ENCODE data around the gene SPECC1. TPM values are rescaled to one million over a fixed set of nuclear protein-coding genes. Genes with fewer than 3 reads are reported as not detected.

The SPECC1 gene
- total and polyA plus RNA-seq, 10 of the 15 experiments (the other 5 are each of a cell fraction or from before 2014, with no cell fraction given) = 6.4 to 40.6 (median 23.9) TPM

- SMC1A ChIA-PET (ENCODE audit: uncharacterized antibody, unreplicated experiment) = no interaction called here
- no peak for TF ChIP-seq PAX8 (IDR thresholded peaks at IDR 0.05)
- no peak for TF ChIP-seq FOXM1 (IDR thresholded peaks at IDR 0.05; ENCODE audit: low read depth, low read length)
- TF ChIP-seq CUX1 (IDR thresholded peaks at IDR 0.05; ENCODE audit: insufficient replicate concordance, low read depth, low read length) = no peak
- TF ChIP-seq MYB (IDR thresholded peaks at IDR 0.05; ENCODE audit: borderline replicate concordance, low read depth, low read length) = no peak
- TF ChIP-seq ZNF687 (IDR thresholded peaks at IDR 0.05) = no peak
- TF ChIP-seq YY1 (IDR thresholded peaks at IDR 0.05; ENCODE audit: low read depth, low read length) = no peak
- no peak for TF ChIP-seq SP1 (IDR thresholded peaks at IDR 0.05; ENCODE audit: low read depth, low read length)
- TF ChIP-seq CBX3 (IDR thresholded peaks at IDR 0.05; ENCODE audit: borderline replicate concordance, low read depth) = no peak
- TF ChIP-seq RAD21 (IDR thresholded peaks at IDR 0.05; ENCODE audit: insufficient read depth, low read depth, low read length) = no peak
- no peak for TF ChIP-seq IKZF1 (conservative IDR thresholded peaks at IDR 0.05)
- TF ChIP-seq ZBTB40 (IDR thresholded peaks at IDR 0.05; ENCODE audit: borderline replicate concordance) = no peak
- no peak for TF ChIP-seq HDAC6 (IDR thresholded peaks at IDR 0.05; ENCODE audit: unreplicated experiment)
These were observed 201.5 kb downstream of the SPECC1 start for GRCh38 chr17:20210614-20211013.

More at GRCh38 chr17:20210614-20211013, 201.5 kb downstream of the SPECC1 start:
- Histone ChIP-seq H2AFZ (ENCODE audit: control insufficient read depth, low read depth, low read length) (no peak overlapping the region), H3K27ac (ENCODE audit: control insufficient read depth, insufficient read depth) (no peak overlapping the region), H3K4me2 (ENCODE audit: control insufficient read depth, insufficient read depth) (no peak overlapping the region), H3K9ac (ENCODE audit: control insufficient read depth, insufficient read depth, low read length) (no peak overlapping the region), H3K4me1 (ENCODE audit: control insufficient read depth, insufficient read depth, low read length) (no peaks in the 10 kb centered on the region), H3K79me2 (ENCODE audit: control insufficient read depth, insufficient read depth, low read length) (no peaks in the 10 kb centered on the region), H3K4me3 (no peak overlapping the region), H3K36me3 (ENCODE audit: control insufficient read depth in 2 of 2, insufficient read depth in 2 of 2, low read length in 1 of 2) (no peaks in the 10 kb centered on the region), H4K20me1 (ENCODE audit: control insufficient read depth, insufficient read depth) (no peaks in the 10 kb centered on the region), H3K9me3 (replicated peaks; ENCODE audit: control insufficient read depth, insufficient read depth, low read length) (no peaks in the 10 kb centered on the region), H3K27me3 (replicated peaks in 1 of 2; ENCODE audit: control insufficient read depth in 2 of 2, insufficient read depth in 2 of 2, low read length in 1 of 2) (no peaks in the 10 kb centered on the region)
- in situ Hi-C loops (cut with MboI) (no loop called here), intact Hi-C loops (cut with micrococcal nuclease; ENCODE audit: unreplicated experiment) (no loop called here)
- CTCF ChIA-PET = interaction anchor here (2.1 kb wide), 1 partner anchor 16 kb away, joined by 7 read pairs; no protein-coding TSS in a partner anchor
- POLR2A ChIA-PET = no interaction called here
- no peak for DNase-seq (ENCODE audit: low read depth, low spot score)
- 89% methylated on average over 8 of the region's 8 CpGs for WGBS (ENCODE audit: insufficient coverage, insufficient replicate concordance, low lambda C conversion rate, missing lambda C conversion rate)
- RAD21 ChIA-PET (ENCODE audit: unreplicated experiment) = no interaction called here
- no peak for ATAC-seq
- no TSS peak for BruUV-seq (replicated peaks)
- FAIRE-seq = no peak
